ENCODE measurements around the gene LRRC2. TPM values are rescaled to one million over a fixed set of nuclear protein-coding genes. Genes with fewer than 3 reads are reported as not detected.

The LRRC2 gene
- total RNA-seq, 1 experiment from 2014 or later = not detected

DNA sequence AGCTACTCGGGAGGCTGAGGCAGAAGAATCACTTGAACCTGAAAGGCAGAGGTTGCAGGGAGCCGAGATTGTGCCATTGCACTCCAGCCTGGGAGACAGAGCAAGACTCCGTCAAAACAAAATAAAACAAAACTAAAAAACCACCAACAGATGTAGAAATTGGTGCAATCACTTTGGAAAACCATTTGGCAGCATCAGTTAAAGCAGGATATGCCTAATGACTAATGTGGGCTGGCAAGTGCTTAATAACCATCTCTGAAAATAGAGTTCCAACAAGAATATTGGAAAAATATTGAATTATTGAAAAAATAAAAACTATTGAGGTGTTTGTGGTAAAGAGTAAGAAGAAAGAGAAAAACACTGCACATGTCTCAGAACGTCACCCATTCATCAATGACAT lies 84.5 kb downstream of the LRRC2 start:
- no TSS peak for BruUV-seq (replicated peaks)
- Histone ChIP-seq H3K9me3 (ENCODE audit: control insufficient read depth, insufficient read depth, low read depth, low read length) (no peaks in the 10 kb centered on the region), H3K27ac (ENCODE audit: low read length) (no peak overlapping the region), H3K36me3 (ENCODE audit: control insufficient read depth, insufficient read depth, low read length) (no peaks in the 10 kb centered on the region), H3K4me3 (ENCODE audit: low read depth in 2 of 2, low read length in 2 of 2) (no peak overlapping the region), H3K4me1 (ENCODE audit: control insufficient read depth, insufficient read depth, low read length) (no peaks in the 10 kb centered on the region), H3K27me3 (ENCODE audit: control insufficient read depth, insufficient read depth, low read length) (no peaks in the 10 kb centered on the region; the same call in none of the 2 replicates)
- ATAC-seq (no peak), DNase-seq (ENCODE audit: low read depth, low spot score) (no peak)
- in situ Hi-C loops (cut with HindIII; ENCODE audit: low pct_unique_long_range_greater_than_20kb, low sequenced_read_pairs) (no loop called here), intact Hi-C loops (cut with micrococcal nuclease; ENCODE audit: unreplicated experiment) (no loop called here)
- ChIA-PET POLR2A (no interaction called here), CTCF (no interaction called here)
- TF ChIP-seq, protein P1, sequence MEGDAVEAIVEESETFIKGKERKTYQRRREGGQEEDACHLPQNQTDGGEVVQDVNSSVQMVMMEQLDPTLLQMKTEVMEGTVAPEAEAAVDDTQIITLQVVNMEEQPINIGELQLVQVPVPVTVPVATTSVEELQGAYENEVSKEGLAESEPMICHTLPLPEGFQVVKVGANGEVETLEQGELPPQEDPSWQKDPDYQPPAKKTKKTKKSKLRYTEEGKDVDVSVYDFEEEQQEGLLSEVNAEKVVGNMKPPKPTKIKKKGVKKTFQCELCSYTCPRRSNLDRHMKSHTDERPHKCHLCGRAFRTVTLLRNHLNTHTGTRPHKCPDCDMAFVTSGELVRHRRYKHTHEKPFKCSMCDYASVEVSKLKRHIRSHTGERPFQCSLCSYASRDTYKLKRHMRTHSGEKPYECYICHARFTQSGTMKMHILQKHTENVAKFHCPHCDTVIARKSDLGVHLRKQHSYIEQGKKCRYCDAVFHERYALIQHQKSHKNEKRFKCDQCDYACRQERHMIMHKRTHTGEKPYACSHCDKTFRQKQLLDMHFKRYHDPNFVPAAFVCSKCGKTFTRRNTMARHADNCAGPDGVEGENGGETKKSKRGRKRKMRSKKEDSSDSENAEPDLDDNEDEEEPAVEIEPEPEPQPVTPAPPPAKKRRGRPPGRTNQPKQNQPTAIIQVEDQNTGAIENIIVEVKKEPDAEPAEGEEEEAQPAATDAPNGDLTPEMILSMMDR (IDR thresholded peaks at IDR 0.05) = no peak
- TF ChIP-seq TCF7L2 (IDR thresholded peaks at IDR 0.05; ENCODE audit: low read depth, low read length) = no peak
- no peak for TF ChIP-seq REST (IDR thresholded peaks at IDR 0.05; ENCODE audit: insufficient read depth in 1 of 2, low read depth in 2 of 2, low read length in 1 of 2)
- TF ChIP-seq SIN3A (IDR thresholded peaks at IDR 0.05; ENCODE audit: borderline replicate concordance, insufficient read depth, low read depth, low read length) = no peak
- TF ChIP-seq POLR2AphosphoS5 (IDR thresholded peaks at IDR 0.05; ENCODE audit: low read depth, low read length) = no peak

GRCh38 chr3:46480491-46481195 lies 85.5 kb downstream of the LRRC2 start:
- DNase-seq (ENCODE audit: low read depth, low spot score) (no peak), ATAC-seq (no peak)
- H3K9me3 ChIP-seq (ENCODE audit: control insufficient read depth, insufficient read depth, low read depth, low read length) = no peaks in the 10 kb centered on the region
- ChIA-PET POLR2A (no interaction called here), CTCF (no interaction called here)
- TF ChIP-seq REST (IDR thresholded peaks at IDR 0.05; ENCODE audit: insufficient read depth in 1 of 2, low read depth in 2 of 2, low read length in 1 of 2) (no peak), POLR2AphosphoS5 (IDR thresholded peaks at IDR 0.05; ENCODE audit: low read depth, low read length) (no peak), SIN3A (IDR thresholded peaks at IDR 0.05; ENCODE audit: borderline replicate concordance, insufficient read depth, low read depth, low read length) (no peak), TCF7L2 (IDR thresholded peaks at IDR 0.05; ENCODE audit: low read depth, low read length) (no peak)
- TF ChIP-seq, protein P1 (IDR thresholded peaks at IDR 0.05) = no peak
- no peaks in the 10 kb centered on the region for H3K4me1 ChIP-seq (ENCODE audit: control insufficient read depth, insufficient read depth, low read length)
- H3K36me3 ChIP-seq (ENCODE audit: control insufficient read depth, insufficient read depth, low read length) = no peaks in the 10 kb centered on the region
- H3K27ac ChIP-seq (ENCODE audit: low read length) = no peak overlapping the region
- H3K27me3 ChIP-seq (ENCODE audit: control insufficient read depth, insufficient read depth, low read length) = peaks cover 2% of the 10 kb centered on the region
- BruUV-seq (replicated peaks) = no TSS peak
- H3K4me3 ChIP-seq (ENCODE audit: low read depth in 2 of 2, low read length in 2 of 2) = no peak overlapping the region
- in situ Hi-C loops (cut with HindIII; ENCODE audit: low pct_unique_long_range_greater_than_20kb, low sequenced_read_pairs) (no loop called here), intact Hi-C loops (cut with micrococcal nuclease; ENCODE audit: unreplicated experiment) (no loop called here)

Data from Panc1 (cell line).